ENCODE results near the gene MRPS30.
"Not testable (repeated sequence)": the region's sequence is repeated elsewhere in the genome, so short reads cannot be mapped to it uniquely, and the experiment has no call there.

DNA sequence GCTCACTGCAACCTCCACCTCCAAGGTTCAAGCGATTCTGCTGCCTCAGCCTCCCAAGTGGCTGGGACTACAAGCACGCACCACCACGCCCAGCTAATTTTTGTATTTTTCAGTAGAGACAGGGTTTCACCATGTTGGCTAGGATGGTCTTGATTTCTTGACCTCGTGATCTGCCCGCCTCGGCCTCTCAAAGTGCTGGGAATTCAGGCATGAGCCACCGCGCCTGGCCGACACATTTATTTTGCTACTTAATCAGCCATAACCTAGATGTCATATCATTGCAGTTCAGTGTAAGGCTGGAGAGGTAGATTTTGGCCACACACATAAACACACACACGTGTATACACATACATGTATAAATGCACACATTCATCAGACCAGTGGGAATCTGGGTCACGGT is 36.4 kb upstream of the MRPS30 start:
- not testable (repeated sequence) for TF ChIP-seq CTCF (conservative IDR thresholded peaks at IDR 0.05 in 1 of 2, IDR thresholded peaks at IDR 0.05 in 1 of 2; ENCODE audit: low read depth in 1 of 2, low read length in 2 of 2); EZH2 (IDR thresholded peaks at IDR 0.05; ENCODE audit: low read length, missing control alignments)

Measured in fibroblast of lung (primary cell).